HG02798 (cell line): ENCODE data around the gene CIB4.

Source experiments
- ATAC-seq: cut with Tn5 transposase; IDR thresholded peaks from one replicate; pipeline ENCODE4 v1.9.1; 2021; ENCODE audit warnings: mild to moderate bottlenecking; ENCODE audit not compliant: unreplicated experiment, poor library complexity

The CIB4 gene

DNA sequence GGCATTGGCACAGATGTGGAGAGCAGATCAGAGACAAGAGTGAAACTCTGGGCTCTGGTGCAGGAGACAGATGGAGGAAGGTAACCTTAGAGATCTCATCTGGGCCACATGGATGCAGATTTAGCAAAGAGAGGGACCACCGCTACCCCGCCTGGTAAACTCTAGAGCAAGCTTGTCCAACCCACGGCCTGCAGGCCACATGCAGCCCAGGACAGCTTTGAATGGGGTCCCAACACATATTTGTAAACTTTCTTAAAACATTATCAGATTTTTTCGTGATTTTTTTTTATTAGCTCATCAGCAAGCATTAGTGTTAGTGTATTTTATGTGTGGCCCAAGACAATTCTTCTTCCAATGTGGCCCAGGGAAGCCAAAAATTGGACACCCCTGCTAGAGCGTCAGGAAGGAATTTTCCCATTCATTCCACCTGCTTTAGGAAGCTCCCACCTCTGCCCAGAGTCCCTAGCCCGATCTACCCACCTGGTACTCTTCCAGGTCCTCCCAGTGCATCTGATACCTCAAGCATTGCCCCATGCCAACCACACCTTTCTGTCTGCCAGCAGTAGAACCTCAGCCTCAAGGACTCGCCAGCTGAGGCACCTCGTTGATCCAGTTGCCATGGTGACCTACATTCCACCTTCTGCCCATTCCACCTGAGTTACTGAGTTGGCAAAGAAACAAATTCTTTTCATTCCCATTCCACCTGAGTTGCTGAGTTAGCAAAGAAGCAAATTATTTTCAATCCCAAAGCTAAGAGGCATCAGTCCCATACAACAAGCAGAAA is at the start of gene CIB4:
TSS of gene CIB4 (minus strand) at position 586 of the 784 bp plus-strand sequence. CDS start at position 534, 52 bp downstream.
- ATAC-seq, result no peak

DNA sequence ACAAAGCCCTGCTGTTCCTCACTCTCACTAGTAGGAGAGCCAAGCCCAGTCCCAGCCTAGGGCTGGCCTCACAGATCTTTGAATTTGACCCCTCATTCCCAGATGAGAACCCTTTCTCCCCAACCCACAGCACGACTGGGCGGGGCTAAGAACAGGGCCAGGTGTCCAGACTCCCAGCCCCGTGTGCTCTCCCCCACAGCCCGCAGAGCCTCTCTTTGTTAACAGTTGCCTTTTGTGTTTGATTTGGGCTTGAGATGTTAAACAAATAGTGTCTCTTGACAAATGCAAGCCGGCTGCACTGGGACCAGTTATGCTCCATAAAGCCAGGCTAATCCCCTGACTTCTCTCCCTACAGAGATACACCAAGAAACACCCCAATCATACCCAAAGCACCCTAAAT is 46.6 kb upstream of the CIB4 start:
- no peak for ATAC-seq

DNA sequence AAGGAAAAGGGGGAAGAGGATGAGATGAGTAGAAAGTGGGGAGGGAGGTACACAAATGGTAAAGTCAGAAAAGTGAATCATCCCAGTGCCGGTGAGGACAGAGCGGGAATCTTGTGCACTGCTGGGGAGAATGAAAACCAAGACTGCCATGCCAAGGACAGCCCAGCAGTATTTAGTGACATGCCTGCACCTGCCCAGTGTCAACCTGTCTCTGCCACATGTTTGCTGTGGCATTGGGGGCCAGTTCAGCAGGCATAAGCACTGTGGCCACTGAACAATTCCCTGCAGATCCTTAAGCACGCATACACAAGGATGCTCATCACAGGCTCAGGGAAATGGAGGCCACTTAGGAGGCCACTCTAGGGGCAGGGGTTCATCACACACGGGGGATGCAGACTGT is 46.2 kb upstream of the CIB4 start:
- ATAC-seq, result no peak

DNA sequence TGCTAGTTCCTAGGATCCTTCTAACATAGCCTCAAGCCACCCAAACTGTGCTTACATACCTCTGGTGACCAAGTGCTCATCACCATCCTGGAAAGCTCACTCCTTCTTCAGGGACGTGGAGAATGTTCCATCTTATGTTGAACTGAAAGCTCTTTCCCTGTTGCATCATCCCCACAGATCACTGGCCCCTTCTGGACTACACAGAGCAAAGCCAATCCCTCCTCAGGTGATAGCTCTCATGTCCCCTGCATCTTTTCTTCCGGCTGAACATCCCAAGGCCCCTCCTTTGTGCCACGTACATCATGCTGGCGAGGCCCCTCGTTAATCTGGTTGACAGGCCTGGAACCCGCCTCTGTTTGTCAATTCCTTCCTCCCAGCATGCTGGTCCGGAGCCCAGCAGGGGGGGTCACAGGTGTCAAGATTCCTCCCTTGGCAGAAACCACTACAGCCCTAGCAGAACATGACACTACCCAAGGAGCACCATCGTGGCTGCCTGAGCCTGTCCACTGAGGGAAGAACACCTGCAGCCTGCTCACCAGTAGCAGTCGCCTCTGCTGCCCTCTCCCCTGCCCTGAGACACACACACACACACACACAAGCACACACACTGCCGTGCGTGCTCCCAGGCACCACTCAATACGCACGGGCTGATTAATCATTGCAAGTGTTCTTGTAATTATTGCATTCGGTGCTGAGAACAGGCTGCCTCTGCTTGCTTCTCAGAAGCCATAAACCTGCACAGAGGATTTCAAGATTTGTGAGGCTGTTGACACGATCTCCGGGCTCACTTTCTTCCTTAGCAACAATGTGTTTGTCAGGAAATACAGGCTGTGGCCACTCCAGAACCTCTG is 45.0 kb upstream of the CIB4 start:
- no peak for ATAC-seq

DNA sequence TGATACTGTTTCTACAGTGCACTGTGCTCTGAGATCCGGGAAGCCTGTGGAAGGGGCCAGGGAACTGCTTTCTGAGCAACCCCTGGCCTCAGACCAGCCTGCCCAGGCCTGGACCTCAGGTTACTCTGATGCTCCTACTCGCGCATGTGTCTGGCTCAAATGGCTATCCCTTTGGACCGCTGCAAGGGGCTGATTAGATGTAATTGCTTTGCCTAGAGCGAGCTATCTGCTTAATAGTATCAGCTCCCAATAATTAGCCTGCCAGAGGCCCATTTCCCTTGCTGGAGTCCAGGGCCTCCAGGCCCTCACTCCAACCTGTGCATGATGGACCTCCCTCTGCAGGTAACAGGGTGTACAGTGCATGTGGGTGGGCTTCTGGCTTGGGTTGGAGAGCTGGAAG is 44.2 kb upstream of the CIB4 start:
- no peak for ATAC-seq

DNA sequence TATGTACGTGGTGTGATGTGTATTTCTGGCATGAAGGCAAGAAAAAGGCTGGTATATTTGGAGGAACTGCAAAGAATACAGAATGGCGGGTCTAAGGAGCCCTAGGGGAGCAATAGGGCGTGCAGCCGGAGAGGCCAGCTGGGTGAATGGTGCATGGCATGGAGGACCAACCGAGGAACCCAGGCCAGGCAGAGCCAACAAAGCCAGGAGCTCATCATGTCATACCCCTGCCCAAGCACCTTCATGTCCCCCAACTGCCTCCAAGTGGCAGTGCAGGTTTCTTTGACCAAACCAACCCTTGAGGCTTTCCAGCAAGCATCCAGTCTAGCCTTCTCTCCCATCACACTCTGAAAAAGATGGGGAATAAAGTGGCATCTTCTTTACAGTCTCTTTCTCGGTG is 42.4 kb upstream of the CIB4 start:
- ATAC-seq, result no peak

- no peak for ATAC-seq
These were observed 41.0 kb upstream of the CIB4 start for GRCh38 chr2:26682155-26682554.

DNA sequence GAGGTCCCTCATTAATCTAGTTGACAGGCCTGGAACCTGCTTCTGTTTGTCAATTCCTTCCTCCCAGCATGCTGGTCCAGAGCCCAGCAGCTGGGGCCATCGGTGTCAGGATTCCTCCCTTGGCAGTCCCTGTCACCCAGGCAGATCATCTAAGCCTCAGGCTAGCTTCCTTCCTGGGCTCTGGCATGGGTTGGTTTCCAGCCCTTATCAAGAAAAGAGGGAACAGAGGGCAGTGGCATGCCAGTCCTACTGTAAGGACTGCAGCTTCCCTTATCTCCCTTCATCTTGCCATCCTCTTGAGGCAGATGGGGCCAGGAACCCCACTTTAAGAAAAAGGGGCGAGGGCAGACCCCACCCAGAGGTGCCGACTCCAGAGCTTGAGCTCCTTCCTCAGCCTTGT is 40.5 kb upstream of the CIB4 start:
- ATAC-seq, result no peak

DNA sequence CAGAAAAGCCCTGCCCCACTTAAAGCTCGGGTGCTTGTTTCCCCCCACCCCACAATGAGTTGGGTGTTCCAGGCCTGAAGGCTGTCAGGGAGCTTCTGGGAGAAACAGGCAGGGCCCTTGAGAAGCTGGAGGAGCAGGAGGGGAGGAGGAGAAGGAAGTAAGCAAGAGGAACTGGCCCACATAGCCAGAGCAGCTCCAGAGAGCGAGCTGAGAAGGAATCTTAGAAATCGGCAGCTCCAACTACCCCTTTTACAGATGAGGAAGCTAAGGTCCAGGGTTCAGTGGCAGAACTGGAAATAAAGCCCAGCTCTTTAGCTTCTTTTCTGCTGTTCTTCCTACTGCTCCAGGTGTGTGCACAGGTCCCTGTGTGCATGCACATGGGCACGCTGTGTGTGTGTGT is 38.7 kb upstream of the CIB4 start:
- no peak for ATAC-seq

- no peak for ATAC-seq
These were observed 36.9 kb upstream of the CIB4 start for GRCh38 chr2:26678035-26678434.

GRCh38 chr2:26675651-26676255 is 34.6 kb upstream of the CIB4 start:
- no peak for ATAC-seq

- ATAC-seq, result no peak
These were observed 33.6 kb upstream of the CIB4 start for GRCh38 chr2:26674771-26675170.

- ATAC-seq, result no peak
These were observed 33.0 kb upstream of the CIB4 start for GRCh38 chr2:26674002-26674751.

DNA sequence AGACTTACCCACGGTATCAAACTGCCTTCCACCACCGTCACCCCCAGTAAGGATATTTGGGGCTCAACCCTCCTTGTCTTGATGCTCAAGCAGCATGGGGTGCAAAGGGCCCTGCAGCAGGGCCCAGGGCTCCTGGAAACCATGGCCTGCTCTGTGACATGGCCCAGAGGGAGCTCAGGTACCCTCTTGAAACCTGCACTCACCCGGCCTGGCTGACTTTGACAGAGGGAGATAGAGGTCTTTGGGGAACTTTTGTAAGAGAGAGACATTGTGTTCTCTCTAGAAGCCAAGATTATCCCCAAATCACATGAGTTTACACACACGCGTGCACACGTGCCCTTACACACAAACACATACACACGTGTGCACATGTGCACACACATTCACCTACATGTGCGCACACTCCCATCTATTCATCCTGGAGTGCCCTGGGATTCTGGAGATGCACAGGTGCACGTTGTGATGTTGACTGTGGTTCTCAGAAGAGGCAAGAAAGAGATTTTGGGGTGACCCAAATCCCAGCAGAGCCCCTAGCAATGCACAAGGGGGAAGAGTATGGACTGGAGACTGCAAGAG is 31.7 kb upstream of the CIB4 start:
- ATAC-seq, result no peak

GRCh38 chr2:26672112-26672817 is 31.1 kb upstream of the CIB4 start:
- no peak for ATAC-seq

DNA sequence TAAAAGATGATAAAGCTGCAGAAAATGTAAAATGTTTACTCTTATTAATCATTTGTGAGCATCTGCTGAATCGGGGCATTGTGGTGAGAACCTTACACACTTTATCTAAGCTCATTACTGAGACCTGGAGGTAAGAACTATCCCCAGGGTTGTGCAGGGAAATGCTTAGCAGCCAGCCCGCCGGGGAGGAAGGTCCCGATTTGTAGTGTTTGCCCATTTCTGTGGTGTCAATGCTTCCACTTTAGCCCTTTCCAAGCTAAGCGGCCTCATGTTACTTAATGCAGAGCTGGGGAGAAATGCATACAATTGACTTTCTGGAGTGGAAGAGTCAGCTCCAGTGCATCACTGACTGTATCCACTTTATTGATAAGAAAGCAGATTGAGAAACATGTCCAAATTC is 30.5 kb upstream of the CIB4 start:
- ATAC-seq, result no peak

DNA sequence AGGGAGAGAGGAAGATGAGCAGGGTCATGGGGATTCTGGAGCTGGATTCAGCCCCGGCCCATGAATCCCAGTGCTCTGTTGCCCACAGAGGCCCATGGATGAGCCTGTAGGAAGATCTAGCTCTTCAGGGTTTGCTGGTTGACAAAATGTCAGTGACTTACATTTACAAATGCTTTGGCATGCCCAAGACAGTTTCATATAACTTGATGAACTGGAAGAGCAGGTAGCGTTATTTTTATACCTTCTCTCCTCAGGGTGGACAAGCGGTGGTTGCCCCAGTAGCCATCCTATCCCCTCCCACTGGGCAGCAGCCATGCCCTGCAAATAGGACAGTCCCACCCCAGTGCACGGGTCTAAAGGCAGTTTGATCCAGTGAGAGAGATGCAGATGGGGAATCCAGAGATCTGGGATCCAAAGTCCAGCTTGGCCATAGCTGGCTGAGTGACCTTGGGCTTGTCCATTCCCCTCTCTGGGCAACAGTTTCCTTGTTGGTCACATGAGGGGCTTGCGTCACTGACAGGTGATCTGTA is 29.8 kb upstream of the CIB4 start:
- ATAC-seq, result no peak

GRCh38 chr2:26670171-26670570 is 29.0 kb upstream of the CIB4 start:
- no peak for ATAC-seq
